ENCODE measurements around the gene CORT.
"Not testable (repeated sequence)": the region's sequence is repeated elsewhere in the genome, so short reads cannot be mapped to it uniquely, and the experiment has no call there.

The CORT gene

GRCh38 chr1:10419351-10419750 is 30.5 kb upstream of the CORT start:
- no peak for TF ChIP-seq CTCF (IDR thresholded peaks at IDR 0.05)
- no peak for DNase-seq
- Histone ChIP-seq H3K4me3 (no peak overlapping the region), H3K4me1 (no peaks in the 10 kb centered on the region), H3K36me3 (peaks cover 31 to 66% (median 62%) of the 10 kb centered on the region in 3 donors), H3K27ac (no peak overlapping the region), H3K9me3 (no peaks in the 10 kb centered on the region), H3K27me3 (no peaks in the 10 kb centered on the region)
- intact Hi-C loops (cut with DNase I; ENCODE audit: low total_unique reads), result no loop called here

GRCh38 chr1:10421637-10422036 is 28.2 kb upstream of the CORT start:
- intact Hi-C loops (cut with DNase I; ENCODE audit: low total_unique reads), result no loop called here
- TF ChIP-seq CTCF (IDR thresholded peaks at IDR 0.05), result no peak
- H3K27ac ChIP-seq, result no peak overlapping the region
- H3K36me3 ChIP-seq, result peaks cover 29 to 51% (median 46%) of the 10 kb centered on the region in 3 donors
- no peak overlapping the region for H3K4me3 ChIP-seq
- no peaks in the 10 kb centered on the region for H3K9me3 ChIP-seq
- DNase-seq, result no peak
- H3K4me1 ChIP-seq, result no peaks in the 10 kb centered on the region
- no peaks in the 10 kb centered on the region for H3K27me3 ChIP-seq

GRCh38 chr1:10424034-10424433 is 25.8 kb upstream of the CORT start:
- Histone ChIP-seq H3K27ac (no peak overlapping the region), H3K9me3 (no peaks in the 10 kb centered on the region), H3K36me3 (peaks cover 17 to 27% (median 22%) of the 10 kb centered on the region in 3 donors), H3K4me1 (no peaks in the 10 kb centered on the region), H3K27me3 (no peaks in the 10 kb centered on the region), H3K4me3 (no peak overlapping the region)
- DNase-seq, result no peak
- TF ChIP-seq CTCF (IDR thresholded peaks at IDR 0.05), result no peak
- intact Hi-C loops (cut with DNase I; ENCODE audit: low total_unique reads), result no loop called here

GRCh38 chr1:10424651-10425050 is 25.2 kb upstream of the CORT start:
- Histone ChIP-seq H3K4me1 (peaks cover 0 to 2% (median under 1%) of the 10 kb centered on the region in 4 donors), H3K27me3 (no peaks in the 10 kb centered on the region), H3K36me3 (peaks cover 11 to 21% (median 15%) of the 10 kb centered on the region in 3 donors), H3K9me3 (no peaks in the 10 kb centered on the region), H3K27ac (no peak overlapping the region), H3K4me3 (no peak overlapping the region)
- TF ChIP-seq CTCF (IDR thresholded peaks at IDR 0.05), result no peak
- intact Hi-C loops (cut with DNase I; ENCODE audit: low total_unique reads), result no loop called here
- no peak for DNase-seq

GRCh38 chr1:10425826-10426534 is 23.9 kb upstream of the CORT start:
- intact Hi-C loops (cut with DNase I; ENCODE audit: low total_unique reads); H3K9me3 ChIP-seq; H3K4me3 ChIP-seq; DNase-seq; H3K27me3 ChIP-seq; H3K27ac ChIP-seq; H3K36me3 ChIP-seq: not testable (repeated sequence)
- peaks cover 4 to 11% (median 6%) of the 10 kb centered on the region in 4 donors for H3K4me1 ChIP-seq

- H3K27me3 ChIP-seq; H3K9me3 ChIP-seq; intact Hi-C loops (cut with DNase I; ENCODE audit: low total_unique reads); H3K4me3 ChIP-seq; DNase-seq; H3K27ac ChIP-seq; H3K36me3 ChIP-seq: not testable (repeated sequence)
- H3K4me1 ChIP-seq, result peaks cover 4 to 17% (median 8%) of the 10 kb centered on the region in 4 donors
These were observed 23.3 kb upstream of the CORT start for GRCh38 chr1:10426535-10426848.

- intact Hi-C loops (cut with DNase I; ENCODE audit: low total_unique reads), result loop anchor here (2.0 kb wide), 1 partner anchor 52 kb away; no protein-coding TSS in a partner anchor
- Histone ChIP-seq H3K27me3 (no peaks in the 10 kb centered on the region), H3K36me3 (no peaks in the 10 kb centered on the region), H3K4me3 (no peak overlapping the region), H3K9me3 (no peaks in the 10 kb centered on the region), H3K27ac (no peak overlapping the region), H3K4me1 (peaks cover 4 to 18% (median 9%) of the 10 kb centered on the region in 4 donors)
- no peak for TF ChIP-seq CTCF (IDR thresholded peaks at IDR 0.05)
- no peak for DNase-seq
These were observed 20.8 kb upstream of the CORT start for GRCh38 chr1:10428984-10429383.
